DND-41 (cell line): ENCODE data around the gene ZNF860.
"Not testable (repeated sequence)": the region's sequence is repeated elsewhere in the genome, so short reads cannot be mapped to it uniquely, and the experiment has no call there.

Experiments used
- CTCF ChIP-seq: IDR thresholded peaks from 2 replicates; pipeline ENCODE4 v1.5.1; 2012; ENCODE audit warnings: borderline replicate concordance, low read length, moderate library complexity, mild to moderate bottlenecking; ENCODE audit not compliant: poor library complexity, severe bottlenecking; ENCODE audit errors: extremely low read depth
- EZH2 ChIP-seq: IDR thresholded peaks from 3 replicates; pipeline ENCODE4 v1.6.1; 2012; ENCODE audit warnings: borderline replicate concordance, low read depth, mild to moderate bottlenecking, moderate library complexity, low read length, inconsistent platforms; ENCODE audit not compliant: severe bottlenecking

DNA sequence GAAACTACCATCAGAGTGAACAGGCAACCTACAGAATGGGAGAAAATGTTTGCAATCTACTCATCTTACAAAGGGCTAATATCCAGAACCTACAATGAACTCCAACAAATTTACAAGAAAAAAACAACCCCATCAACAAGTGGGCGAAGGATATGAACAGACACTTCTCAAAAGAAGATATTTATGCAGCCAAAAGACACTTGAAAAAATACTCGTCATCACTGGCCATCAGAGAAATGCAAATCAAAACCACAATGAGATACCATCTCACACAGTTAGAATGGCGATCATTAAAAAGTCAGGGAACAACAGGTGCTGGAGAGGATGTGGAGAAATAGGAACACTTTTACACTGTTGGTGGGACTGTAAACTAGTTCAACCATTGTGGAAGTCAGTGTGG, 34.1 kb downstream of the ZNF860 start:
- not testable (repeated sequence) for TF ChIP-seq CTCF, EZH2
